ENCODE data around the gene DAZAP1.

GRCh38 chr19:1417145-1417544, 9.8 kb downstream of the DAZAP1 start:
- TF ChIP-seq RARB (CRISPR knock-in tag; IDR thresholded peaks at IDR 0.05) (no peak), ISL1 (CRISPR knock-in tag; IDR thresholded peaks at IDR 0.05) (no peak), ZNF70 (CRISPR knock-in tag; IDR thresholded peaks at IDR 0.05) (no peak), SNAI2 (CRISPR knock-in tag; IDR thresholded peaks at IDR 0.05) (no peak), PATZ1 (CRISPR knock-in tag; IDR thresholded peaks at IDR 0.05; ENCODE audit: borderline replicate concordance) (no peak)
